ENCODE data around the gene CHEK1. TPM values are rescaled to one million over a fixed set of nuclear protein-coding genes. Genes with fewer than 3 reads are reported as not detected.

CHEK1 gene
- total RNA-seq, 6 experiments from 2014 or later: 23.8 to 43.6 (median 39.7) TPM

- H3K9me3 Mint-ChIP-seq: no peaks in the 10 kb centered on the region
- TF ChIP-seq CTCF (IDR thresholded peaks at IDR 0.05): no peak
- peaks cover 28% of the 10 kb centered on the region for H3K36me3 Mint-ChIP-seq (ENCODE audit: low read depth)
- peaks cover 1% of the 10 kb centered on the region; the same call in 1 of the 2 replicates for H3K27me3 Mint-ChIP-seq (ENCODE audit: insufficient read depth)
- no peak for DNase-seq
- no peak overlapping the region for H3K27ac Mint-ChIP-seq
- H3K4me1 Mint-ChIP-seq (ENCODE audit: low read depth): no peaks in the 10 kb centered on the region
- no peak overlapping the region for H3K4me3 Mint-ChIP-seq
These were observed 20.9 kb downstream of the CHEK1 start for GRCh38 chr11:125645871-125646270.

- no peak for DNase-seq
- TF ChIP-seq CTCF (IDR thresholded peaks at IDR 0.05): no peak
- no peak overlapping the region for H3K4me3 Mint-ChIP-seq
- no peaks in the 10 kb centered on the region for H3K9me3 Mint-ChIP-seq
- H3K27me3 Mint-ChIP-seq (ENCODE audit: insufficient read depth): peaks cover 1% of the 10 kb centered on the region; the same call in 1 of the 2 replicates
- no peaks in the 10 kb centered on the region for H3K4me1 Mint-ChIP-seq (ENCODE audit: low read depth)
- H3K36me3 Mint-ChIP-seq (ENCODE audit: low read depth): peaks cover 23% of the 10 kb centered on the region
- no peak overlapping the region for H3K27ac Mint-ChIP-seq
These were observed 24.7 kb downstream of the CHEK1 start for GRCh38 chr11:125649465-125650166.

- DNase-seq: no peak
- no peak overlapping the region for H3K4me3 Mint-ChIP-seq
- no peak for TF ChIP-seq CTCF (IDR thresholded peaks at IDR 0.05)
- no peaks in the 10 kb centered on the region for H3K4me1 Mint-ChIP-seq (ENCODE audit: low read depth)
- H3K27ac Mint-ChIP-seq: no peak overlapping the region
- H3K36me3 Mint-ChIP-seq (ENCODE audit: low read depth): peaks cover 65% of the 10 kb centered on the region
- no peaks in the 10 kb centered on the region for H3K27me3 Mint-ChIP-seq (ENCODE audit: insufficient read depth)
- H3K9me3 Mint-ChIP-seq: peaks cover 20% of the 10 kb centered on the region
These were observed 37.7 kb downstream of the CHEK1 start for GRCh38 chr11:125662689-125663088.

GRCh38 chr11:125663910-125664309 lies 38.9 kb downstream of the CHEK1 start:
- peaks cover 20% of the 10 kb centered on the region for H3K9me3 Mint-ChIP-seq
- H3K4me3 Mint-ChIP-seq: no peak overlapping the region
- DNase-seq: no peak
- H3K36me3 Mint-ChIP-seq (ENCODE audit: low read depth): peaks cover 56% of the 10 kb centered on the region
- TF ChIP-seq CTCF (IDR thresholded peaks at IDR 0.05): no peak
- no peaks in the 10 kb centered on the region for H3K27me3 Mint-ChIP-seq (ENCODE audit: insufficient read depth)
- no peak overlapping the region for H3K27ac Mint-ChIP-seq
- H3K4me1 Mint-ChIP-seq (ENCODE audit: low read depth): no peaks in the 10 kb centered on the region

GRCh38 chr11:125667151-125667550 lies 42.2 kb downstream of the CHEK1 start:
- H3K27me3 Mint-ChIP-seq (ENCODE audit: insufficient read depth): no peaks in the 10 kb centered on the region
- H3K27ac Mint-ChIP-seq: no peak overlapping the region
- peaks cover 20% of the 10 kb centered on the region for H3K9me3 Mint-ChIP-seq
- no peaks in the 10 kb centered on the region for H3K4me1 Mint-ChIP-seq (ENCODE audit: low read depth)
- DNase-seq: no peak
- peaks cover 47% of the 10 kb centered on the region for H3K36me3 Mint-ChIP-seq (ENCODE audit: low read depth)
- no peak for TF ChIP-seq CTCF (IDR thresholded peaks at IDR 0.05)
- no peak overlapping the region for H3K4me3 Mint-ChIP-seq

Data from HFFc6 (cell line).